ENCODE results near the gene TTC17. TPM values are rescaled to one million over a fixed set of nuclear protein-coding genes. Genes with fewer than 3 reads are reported as not detected.

TTC17 gene
- total RNA-seq, 2 donors from 2014 or later = 71.4 to 87.3 TPM

DNA sequence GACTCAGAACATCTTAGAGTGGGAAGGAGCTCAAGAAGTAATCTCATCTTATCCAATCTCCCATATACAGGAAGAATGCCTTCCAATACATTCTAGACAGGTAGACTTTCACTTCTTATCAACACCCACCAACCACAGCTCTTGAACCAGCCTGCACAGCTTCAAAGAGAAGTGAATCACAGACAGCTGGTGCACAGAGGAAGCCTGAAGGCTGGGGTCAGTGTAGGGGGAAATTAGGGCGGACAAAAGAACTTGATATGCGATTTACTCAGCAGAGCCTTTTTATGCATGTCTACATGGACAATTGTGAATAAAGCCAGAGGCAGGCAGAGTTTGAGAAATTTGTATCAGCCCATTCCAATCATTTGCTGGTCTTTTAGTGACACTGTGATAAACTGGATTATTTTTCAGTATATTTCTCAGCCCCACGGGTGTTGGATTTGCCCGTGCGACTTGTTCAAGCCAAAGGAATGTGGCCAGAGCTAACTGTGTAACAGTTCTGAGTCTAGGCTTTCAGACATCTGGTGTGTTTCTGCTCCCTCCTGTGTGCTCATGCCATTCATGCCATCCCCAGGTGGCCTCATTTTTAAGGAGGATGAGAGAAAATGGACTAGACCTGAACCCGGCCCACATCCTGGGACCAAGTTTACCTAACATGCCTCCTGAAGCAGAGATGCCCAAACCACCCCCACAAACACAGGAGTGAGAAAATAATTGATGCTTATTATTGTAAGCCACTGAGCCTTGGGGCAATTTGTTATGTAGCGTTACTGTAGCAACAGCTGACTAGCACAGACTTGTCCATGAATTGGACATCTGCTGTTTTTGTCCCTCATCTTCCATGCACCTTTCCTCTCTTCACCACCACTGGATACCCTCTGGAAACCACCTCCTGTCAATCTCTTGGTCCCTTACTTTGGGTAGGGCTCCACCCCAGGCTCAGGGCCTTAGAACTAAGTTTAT, 184.3 kb downstream of the TTC17 start:
- TF ChIP-seq CTCF (IDR thresholded peaks at IDR 0.05) (no peak), POLR2AphosphoS5 (IDR thresholded peaks at IDR 0.05) (no peak), POLR2A (IDR thresholded peaks at IDR 0.05) (no peak)
- Histone ChIP-seq H3K27me3 (replicated peaks; ENCODE audit: insufficient read depth) (peaks cover 5% of the 10 kb centered on the region), H3K4me3 (no peak overlapping the region), H3K9me3 (no peaks in the 10 kb centered on the region), H3K27ac (no peak overlapping the region), H3K4me1 (replicated peaks) (no peaks in the 10 kb centered on the region), H3K36me3 (no peaks in the 10 kb centered on the region)
- WGBS = 68% methylated on average over 7 of the region's 7 CpGs
- DNase-seq (ENCODE audit: low spot score) = no peak
- intact Hi-C loops (cut with DNase I) = no loop called here

Small RNAs within 50 kb of the gene (small RNA-seq; reads per million reads assigned to genes)
- gene RF00019 = 0 reads per million in 2 donors
- gene RN7SKP287 = 0 reads per million in 2 donors

Other genes with a start within 250 kb of the TTC17 start
- gene API5, start 46.9 kb upstream of the TTC17 start, total RNA-seq = 10 to 100 TPM; 67.6 to 97.2 TPM